Head of caudate nucleus (tissue), 42 donors: ENCODE results near the gene ZBTB40.

ENCODE experiments used
- DNase-seq, 42 donors: peaks; one replicate each; pipeline versions ENCODE4 v3.0.0 to v3.0.0-alpha.2; 2020 to 2021; ENCODE audit warnings: mixed read lengths in 7 of 42
- intact Hi-C: fragments of 100-400 bp; cut with DNase I; formaldehyde crosslinking; loops from one replicate; pipeline ENCODE4 v1.15.0; 2022

The ZBTB40 gene

DNA sequence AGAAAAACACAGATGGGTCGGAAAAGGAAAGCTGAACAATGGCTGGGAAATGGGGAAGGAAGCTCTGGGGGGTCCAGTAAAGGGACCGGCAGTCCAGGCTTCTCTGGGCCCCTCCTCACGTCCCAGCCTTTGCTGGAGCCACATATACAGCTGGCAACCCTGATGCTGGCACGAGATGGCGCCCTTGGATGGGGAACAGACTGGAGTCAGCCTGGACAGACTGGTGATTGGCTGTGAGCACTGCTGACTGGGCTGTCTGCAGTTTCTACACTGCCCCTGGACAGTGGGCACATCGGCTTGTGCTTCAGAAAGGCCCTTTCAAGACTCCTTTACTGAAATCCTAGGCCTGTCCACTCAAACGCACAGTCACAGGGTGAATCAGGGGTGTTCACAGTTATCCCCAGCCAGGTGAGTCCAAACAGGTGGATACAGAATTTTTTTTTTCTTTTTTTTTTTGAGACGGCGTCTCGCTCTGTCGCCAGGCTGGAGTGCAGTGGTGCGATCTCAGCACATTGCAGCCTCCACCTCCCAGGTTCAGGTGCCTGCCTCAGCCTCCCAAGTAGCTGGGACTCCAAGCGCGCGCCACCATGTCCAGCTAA is 31.1 kb upstream of the ZBTB40 start:
- peak; percentile 76 to 93 (median 87) for DNase-seq
- intact Hi-C loops, result loop anchor here (2.0 kb wide), 1 partner anchor 222 kb away; the partner anchor contains the start of gene C1QC

DNA sequence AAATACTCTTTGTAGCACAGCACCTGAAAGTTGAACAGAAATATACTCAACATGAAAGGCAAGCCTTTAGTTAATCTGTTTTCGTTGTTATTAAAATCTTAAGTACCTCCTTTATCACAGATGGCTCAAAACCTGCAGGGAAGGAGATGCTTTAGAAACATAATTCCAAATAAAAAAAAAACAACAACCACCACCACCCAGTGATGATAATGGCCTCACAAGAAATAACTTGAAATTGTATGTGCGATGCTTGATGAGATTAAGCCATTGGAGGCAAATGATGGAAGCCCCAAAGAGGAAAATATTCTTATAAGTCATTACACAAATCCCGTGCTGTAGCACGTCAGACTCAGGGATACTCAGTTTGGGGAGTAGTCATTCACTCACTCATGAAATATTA is 24.9 kb upstream of the ZBTB40 start:
- no peak for DNase-seq
- intact Hi-C loops, result no loop called here

DNA sequence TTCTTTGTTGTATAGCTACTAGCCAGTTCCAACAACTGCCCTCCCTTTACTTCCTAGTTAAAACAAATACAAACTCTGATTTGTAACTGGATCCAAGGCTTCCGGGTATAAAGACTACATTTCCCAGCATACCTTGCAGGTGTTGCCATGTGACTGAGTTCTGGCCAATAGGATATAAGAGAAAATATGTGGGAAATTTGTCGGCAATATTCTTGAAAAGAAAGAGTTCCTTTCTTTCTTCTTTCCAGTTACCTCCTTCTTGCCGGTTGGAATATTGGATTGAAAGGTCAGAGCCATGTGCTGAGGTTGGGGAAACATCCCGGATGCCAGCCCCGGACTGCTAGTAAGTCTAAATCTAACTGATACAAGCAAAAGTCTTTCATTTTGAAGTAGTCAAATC is 23.0 kb upstream of the ZBTB40 start:
- intact Hi-C loops, result no loop called here
- peak in 3 of 42 donors; percentile 18 to 40 (median 23) for DNase-seq

DNA sequence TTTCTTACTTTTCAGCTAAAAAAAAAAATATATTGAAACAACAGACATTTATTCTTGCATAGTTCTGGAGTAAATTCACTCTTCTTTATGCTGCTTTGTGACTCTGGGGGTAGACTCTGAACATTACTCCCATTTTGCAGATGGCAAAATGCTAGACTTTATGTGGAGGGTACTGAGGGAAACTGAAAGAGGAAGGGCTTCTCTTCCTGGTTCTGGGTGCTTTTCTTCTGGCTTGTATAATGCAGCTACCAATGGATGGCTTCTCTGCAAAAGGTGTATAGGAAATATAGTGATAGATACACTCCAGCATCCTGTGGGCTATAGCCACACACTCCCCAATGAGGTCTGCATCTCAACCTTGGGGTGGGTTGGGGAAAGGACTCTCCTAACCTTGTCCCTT is 19.7 kb upstream of the ZBTB40 start:
- intact Hi-C loops, result no loop called here
- no peak for DNase-seq

DNA sequence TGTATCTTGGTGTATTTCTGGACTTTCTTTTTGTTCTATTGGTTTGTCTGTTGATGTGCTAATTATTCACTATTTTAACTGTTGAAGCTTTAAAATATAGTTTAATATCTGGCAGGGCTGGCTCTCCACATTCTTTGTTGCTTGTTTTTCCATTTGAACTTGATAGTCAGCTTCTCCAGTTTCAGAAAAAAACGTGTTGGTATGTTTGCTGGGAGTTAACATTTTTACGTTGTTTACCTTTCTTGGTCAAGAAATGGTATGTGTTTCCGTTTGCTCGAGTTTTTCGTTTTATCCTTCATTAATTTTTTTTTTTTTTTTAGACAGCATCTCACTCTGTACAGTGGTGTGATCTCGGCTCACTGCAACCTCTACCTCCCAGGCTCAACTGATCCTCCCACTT is 16.9 kb upstream of the ZBTB40 start:
- intact Hi-C loops, result no loop called here
- no peak for DNase-seq

DNA sequence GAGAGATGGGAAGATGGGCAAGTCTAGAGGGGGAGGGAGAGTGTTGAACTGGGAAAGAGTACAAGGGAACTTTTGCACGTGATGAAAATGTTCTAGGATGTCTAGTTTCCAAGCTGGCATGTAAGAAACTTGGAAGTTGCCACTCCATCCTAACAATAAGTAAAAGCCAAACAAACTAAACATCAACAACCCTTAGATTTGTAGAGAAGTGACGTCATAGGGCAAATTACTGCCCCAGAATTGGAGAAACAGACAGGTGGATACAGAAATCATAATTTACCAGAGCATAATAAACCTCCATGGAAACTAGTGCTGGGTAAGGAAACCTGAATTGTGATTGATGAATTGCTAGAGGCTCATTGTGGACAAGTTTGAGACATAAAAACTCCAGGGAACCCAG is 14.7 kb upstream of the ZBTB40 start:
- intact Hi-C loops, result no loop called here

DNA sequence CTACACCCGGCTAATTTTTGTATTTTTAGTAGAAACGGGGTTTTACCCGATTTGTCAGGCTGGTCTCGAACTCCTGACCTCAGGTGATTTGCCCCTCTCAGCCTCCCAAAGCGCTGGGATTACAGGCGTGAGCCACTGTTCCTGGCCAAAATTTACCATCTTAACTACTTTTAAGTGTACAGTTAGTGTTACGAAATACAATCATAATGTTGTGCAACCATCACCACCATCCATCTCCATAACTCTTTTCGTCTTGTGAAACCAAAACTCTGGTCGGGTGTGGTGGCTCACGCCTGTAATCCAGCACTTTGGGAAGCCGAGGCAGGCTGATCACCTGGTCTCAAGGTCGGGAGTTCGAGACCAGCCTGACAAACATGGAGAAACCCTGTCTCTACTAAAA is 14.1 kb upstream of the ZBTB40 start:
- intact Hi-C loops, result no loop called here
- DNase-seq, result no peak

More for the DNA sequence above, 14.7 kb upstream of the ZBTB40 start:
- DNase-seq, result no peak

DNA sequence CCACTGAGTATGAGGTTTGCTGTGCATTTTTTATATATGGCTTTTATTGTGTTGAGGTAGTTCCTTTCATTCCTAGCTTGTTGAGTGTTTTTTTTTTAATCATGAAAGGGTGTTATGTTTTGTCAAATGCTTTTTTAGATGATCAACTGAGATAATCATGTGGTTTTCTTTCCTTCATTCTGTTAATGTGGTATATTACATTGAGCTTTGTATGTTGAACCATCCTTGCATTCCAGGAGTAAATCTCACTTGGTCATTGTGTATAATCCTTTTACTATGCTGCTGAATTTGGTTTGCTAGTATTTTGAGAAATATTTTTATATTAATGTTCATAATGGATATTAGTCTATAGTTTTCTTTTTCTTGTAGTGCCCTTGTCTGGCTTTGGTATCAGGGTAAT is 11.1 kb upstream of the ZBTB40 start:
- no peak for DNase-seq
- intact Hi-C loops, result no loop called here

DNA sequence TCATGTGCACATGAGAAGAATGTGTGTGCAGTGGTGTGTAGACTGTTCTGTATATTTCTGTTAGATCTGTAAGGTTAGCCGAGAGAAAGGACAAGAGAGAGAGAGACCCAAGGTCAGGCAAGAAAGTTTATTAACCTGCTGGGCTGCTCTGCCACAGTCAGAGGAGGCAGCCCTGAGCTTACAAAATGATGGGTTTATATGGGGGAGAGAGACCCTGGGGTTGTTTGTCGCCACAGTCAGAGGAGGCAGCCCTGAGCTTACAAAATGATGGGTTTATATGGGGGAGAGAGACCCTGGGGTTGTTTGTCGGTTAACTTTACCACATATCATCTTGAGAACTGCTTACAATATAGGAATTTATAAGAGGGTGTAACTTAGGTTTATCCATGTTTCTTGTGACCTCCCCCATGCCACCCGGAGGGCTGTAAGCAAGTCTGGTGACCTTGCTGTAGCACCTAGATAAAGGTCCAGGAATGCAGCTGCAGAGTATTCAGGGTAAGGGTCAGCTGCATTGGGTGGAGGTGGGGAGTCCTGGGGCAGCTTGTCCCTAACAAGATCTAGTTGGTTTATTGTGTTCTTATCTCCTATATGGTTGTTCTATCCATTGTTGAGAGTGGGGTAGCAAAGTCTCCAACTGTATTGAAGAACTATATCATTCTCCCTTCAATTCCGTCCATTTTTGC is 9.3 kb upstream of the ZBTB40 start:
- intact Hi-C loops, result no loop called here
- no peak for DNase-seq

DNA sequence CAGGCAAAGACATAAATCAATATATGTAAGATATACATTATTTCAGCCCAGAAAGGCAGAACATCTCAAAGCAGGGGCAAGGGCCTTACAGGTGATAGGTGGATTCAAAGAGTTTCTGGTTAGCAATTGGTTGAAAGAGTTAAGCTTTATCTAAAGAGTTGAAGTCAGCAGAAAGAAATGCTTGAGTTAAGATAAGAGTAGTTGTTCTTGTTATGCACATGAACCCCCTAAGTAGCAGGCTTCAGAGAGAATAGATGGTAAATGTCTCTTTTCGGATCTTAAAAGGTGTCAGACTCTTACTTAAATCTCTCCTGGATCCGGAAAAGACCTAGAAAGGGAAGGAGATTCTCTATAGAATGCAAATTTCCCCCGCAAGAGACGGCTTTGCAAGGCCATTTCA is 8.3 kb upstream of the ZBTB40 start:
- no peak for DNase-seq
- intact Hi-C loops, result no loop called here

DNA sequence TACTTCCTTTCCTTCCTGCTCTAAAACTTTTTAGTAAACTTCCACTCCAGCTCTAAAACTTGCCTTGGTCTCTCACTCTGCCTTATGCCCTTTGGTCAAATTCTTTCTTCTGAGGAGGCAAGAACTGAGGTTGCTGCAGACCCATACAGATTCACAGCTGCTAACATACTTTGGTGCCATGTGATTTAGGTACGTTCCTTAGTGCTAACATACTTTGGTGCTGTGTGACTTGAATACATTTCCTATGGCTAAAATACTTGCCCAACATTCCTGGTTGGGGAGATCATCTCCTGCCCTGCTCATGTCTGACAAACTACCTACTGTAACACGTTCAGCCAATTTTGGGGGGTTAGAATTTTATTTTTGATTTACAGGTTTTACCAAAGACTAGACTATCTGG is 6.8 kb upstream of the ZBTB40 start:
- intact Hi-C loops, result no loop called here
- DNase-seq, result no peak

DNA sequence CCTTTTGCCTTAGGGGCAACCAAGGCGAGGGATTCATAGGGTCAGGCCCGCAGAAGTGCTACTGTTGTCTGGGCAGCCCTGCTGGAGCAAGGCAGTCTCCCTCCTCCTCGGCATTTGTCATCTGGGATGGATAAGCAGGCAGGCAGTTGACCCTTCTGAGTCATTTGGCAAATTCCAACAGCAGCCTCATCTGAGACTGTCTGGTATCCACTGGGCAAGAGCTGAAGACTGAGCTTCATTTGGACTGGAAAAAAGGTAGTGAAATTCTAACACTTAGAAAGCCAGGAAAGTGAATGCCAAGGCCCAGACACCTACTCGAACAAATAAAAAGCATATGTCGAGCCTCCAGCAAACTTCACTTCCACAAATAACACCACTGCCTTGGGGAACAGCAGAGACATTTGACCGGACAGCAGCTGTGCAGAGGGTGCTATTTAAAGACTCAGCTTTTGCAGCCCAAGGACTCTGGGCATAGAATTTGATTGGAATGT is 4.0 kb upstream of the ZBTB40 start:
- intact Hi-C loops, result no loop called here
- DNase-seq, result no peak

DNA sequence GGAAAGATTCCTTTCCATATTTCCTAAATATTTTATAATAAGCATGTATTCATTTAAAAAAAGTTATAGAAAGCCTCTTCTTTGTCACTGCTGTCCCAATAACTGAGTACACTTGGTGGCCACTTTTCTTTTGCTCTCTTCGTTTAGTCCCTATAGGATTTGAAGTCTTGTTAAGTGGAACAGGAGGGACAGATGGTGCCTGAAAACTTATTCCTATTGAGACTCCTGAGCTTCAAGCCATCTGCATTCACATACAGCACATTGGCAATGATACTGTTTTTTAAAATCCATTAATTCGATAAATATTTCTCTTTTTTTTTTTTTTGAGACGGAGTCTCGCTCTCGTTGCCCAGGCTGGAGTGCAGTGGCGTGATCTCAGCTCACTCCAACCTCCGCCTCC is 2.0 kb upstream of the ZBTB40 start:
- DNase-seq, result no peak
- intact Hi-C loops, result no loop called here

DNA sequence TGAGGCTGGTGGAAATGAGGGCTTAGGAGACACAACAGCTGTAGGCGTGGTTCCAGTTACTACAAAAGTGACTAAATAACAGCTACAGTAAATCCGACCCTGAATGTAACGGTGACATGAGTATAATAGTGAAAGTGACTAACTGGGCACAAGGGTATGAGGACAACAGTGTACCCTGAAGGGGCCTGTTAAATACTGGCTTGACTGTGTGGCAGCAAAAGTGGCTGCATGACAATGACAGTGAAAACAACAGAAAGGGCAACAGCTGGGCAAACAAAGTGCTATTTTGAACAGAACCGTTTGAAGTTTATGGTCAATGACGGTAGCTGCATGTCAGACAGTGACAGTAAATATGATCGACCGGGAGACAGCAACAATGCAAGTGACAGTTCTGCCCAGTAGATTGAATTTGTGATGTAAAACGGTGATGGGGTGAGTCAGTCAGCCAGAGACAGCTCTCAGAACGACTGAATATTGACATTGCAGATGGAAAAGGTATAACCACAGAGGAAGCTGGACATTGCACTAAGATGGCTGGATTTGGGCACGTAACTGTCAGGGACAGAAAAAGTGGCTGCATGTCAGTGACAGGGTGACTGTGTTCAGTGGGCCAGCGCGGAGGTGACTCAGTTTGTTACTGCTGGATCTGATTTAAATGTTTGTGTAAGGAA is 1.2 kb upstream of the ZBTB40 start:
- DNase-seq, result peak in 1 of 42 donors; percentile 26
- intact Hi-C loops, result no loop called here

DNA sequence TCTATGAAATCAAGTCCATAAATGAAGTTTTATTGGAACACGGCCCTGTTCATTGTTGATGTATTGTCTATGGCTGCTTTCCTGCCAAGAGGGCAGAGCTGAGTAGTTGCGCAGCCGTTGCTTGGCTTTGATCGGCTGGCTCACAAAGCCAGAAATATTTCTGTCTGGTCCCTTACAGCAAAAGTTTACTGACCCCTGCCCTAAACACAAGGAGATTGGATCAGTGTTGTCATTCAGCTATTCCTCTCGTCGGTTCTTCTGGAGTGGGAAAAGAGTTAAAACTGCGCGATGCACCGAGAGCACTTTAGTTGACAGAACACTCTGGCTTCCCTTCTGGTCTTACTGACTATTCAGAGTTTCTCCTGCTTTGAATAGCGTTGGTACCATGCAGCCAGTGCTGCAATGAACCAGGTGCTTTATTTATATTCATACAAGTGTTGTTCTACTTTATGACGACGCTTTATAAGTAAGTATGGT is 868 bp downstream of the ZBTB40 start:
- intact Hi-C loops, result no loop called here
- DNase-seq, result peak in 31 of 42 donors; percentile 24 to 76 (median 49)

DNA sequence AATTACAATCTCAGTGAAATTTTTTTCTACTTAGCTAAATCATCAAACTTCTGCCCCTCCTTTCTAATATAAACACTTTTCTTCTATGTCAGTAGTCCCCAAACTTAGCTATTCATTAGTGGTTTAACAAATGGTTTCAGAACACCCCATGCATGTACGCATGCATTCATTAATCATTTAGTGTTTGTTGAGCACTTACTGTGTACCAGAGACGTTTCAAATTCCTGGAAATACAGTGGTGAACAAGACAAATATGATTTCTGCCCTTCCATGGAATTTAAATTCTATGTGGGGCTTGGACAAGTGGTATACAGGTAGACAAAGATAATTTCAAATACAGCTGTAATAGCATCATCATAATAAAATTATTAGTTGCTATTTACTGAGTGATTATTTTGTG is 1.5 kb downstream of the ZBTB40 start:
- intact Hi-C loops, result no loop called here
- no peak for DNase-seq

DNA sequence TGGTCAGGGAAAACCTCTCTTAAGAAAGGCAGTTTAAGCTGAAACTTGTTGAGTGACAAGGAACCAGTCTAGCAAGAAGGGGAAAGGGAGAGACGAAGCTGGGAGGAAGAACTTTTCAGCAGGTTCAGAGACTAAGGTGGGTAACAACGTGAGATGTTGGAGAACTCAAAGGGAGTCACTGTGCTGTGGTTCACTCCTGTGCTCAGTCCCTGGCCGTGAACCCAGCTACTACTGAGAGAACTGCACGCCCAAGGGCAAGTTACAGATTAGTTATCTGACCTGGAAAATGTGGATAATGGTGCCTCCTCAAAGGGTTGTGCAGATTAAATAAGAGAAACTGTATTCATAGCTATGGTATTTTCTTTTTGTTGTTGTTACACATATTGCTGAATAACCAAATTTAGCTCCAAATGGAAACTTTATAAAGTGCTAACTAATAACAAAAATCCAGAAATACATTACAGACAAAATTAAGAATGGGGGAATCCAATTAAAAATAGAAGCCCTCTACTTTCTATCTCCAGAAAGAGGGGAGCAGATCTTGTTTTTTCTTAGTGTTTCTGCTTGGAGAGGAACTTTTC is 2.9 kb downstream of the ZBTB40 start:
- DNase-seq, result no peak
- intact Hi-C loops, result no loop called here

DNA sequence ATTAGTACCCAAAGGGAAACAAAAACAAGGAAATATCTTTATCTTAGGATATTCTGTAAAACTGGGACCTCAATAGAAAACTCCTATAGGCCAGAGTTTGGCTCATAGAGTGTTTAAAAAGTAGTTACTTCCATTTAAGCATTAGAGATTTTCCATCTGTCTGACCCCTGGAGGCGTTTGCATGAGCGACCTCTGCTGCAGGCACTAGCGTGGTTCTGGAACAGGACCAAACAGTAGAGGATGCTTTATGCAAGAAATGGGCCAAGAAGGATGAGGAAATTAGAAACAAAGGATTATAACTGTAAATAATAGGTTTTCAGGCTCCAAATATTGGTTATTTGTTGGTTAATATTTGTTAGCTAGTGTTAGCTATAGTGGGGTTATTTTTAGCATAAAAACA is 5.7 kb downstream of the ZBTB40 start:
- intact Hi-C loops, result no loop called here

DNA sequence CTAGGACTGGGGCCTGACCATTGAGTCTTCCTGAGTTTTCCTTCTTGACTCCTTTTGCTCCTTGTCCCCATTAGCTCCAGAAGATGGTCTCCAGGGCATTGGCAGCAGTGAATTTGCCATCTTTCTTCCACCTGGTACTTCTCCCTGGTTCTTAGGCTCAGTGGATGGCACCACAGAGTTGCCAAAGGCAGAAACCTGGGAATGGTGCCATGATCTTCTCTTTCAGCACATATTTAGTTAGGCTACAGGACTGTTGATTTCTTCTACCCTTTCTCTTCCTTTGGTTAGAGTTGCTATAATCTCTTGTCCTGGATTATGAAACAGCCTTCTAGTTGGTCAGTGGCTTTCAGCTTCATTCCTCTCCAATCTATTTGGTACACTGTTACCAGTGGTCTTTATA is 6.2 kb downstream of the ZBTB40 start:
- no peak for DNase-seq
- intact Hi-C loops, result no loop called here

More for the DNA sequence above, 5.7 kb downstream of the ZBTB40 start:
- no peak for DNase-seq

DNA sequence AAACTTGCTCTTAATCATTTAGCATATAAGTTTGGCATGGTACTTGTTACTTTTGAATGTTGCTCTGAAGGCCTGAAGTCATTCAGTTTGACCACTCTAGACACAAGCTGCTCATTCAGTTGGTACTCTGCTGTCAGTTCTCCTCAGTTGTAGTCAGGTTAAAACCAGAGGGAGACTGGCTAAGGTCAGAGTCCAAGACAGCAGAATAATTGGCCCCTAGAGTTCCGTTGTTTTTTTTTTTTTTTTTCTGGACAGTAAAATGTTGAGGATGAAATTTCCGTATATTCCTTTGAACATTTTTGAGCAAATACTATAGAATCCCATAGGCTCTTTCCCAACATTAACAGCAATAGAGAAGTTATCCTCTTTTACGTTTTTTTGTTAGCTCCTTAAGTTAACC is 9.4 kb downstream of the ZBTB40 start:
- intact Hi-C loops, result no loop called here
- DNase-seq, result no peak
